ENCODE data around the gene ZSCAN10.

The ZSCAN10 gene

DNA sequence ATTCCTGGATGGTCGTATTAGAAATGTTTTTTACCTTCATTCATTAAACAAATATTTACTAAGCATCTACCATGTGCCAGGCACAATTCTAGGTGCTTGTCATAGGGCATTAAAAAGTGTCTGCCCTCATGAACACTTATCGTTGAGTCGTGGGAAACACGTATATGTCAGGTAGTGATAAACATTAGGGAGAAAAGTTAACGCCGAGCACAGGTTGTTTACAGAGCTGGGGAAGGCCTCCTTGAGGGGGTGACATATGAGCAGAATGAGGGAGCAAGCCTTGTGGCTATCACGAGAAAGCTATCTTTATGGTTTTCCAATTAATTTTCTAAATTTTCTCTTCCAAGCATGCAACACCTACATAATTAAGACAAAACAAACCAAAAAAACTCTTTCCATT is 34.8 kb upstream of the ZSCAN10 start:
- no peak for DNase-seq

DNA sequence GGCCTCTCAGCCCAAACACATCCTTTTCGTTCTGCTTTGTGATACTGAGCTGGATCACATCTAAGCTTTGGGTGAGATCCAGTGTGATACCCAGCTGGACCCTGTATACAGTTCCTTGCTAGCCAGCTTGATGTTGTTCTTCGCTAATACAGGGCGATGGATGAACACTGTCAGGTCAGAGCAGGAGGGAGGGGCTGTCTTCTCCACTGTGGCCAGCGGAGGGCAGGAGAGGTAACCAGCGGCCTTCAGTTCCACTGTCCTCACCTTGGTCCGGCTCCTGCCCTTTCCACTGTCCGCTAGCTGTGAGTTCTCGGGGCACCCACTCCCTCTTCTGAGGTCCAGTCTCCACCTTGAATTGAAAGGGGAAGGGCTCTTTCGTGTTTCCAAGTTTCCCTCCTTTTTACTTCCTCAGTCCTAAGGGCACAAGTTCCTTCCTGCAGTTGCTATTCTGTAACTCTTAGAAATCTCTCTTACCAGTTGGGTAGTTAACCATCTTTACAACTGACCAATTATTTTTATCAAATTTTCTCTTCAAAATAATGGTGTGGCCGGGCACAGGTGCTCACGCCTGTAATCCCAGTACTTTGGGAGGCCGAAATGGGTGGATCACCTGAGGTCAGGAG is 32.8 kb upstream of the ZSCAN10 start:
- DNase-seq = peak; percentile 14 to 46

DNA sequence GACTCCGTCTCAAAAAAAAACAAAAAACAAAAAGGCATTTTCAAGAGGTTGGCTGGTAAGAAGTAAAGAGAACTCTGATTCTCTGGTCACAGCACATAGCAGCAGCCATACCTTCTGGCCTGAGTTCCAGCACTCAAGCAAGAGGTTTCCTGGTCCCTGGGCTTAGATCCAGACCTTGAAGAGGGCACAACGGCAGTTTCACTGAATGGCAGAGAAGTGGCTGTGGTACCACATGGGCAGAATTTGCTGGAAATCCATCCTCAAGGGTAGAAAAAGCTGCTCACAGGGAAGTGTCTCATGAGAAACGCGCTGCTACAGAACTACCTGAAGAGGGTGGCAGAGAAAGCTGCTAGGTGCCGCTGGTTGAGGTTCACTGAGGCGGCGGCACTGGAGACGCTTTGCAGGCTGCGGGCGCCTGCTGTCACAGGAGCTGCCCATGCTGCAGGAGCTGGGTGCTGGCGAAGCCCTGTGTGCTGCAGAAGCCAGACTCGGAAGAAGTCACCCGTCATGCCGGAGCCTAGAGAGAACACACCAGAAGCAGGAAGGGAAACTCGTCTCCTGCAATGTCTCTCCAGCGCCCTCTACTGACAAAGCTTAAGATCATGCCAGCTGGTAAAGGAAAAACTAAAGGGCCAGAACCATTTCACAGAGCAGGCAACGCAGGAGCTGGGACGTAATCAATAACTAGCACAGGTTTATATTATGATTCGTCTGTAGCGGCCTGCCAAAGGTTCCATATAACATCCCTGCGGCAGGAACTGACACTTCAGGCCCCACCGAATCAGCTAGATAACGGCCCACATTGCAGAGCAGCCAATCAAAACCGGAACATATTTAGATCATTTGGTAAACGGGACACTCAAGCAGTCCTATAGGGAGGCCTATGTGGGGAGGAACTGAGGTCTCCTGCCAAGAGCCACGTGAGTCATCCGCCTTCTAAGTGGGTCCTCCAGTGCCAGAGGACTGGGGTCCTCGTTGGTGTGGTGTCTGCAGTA is 30.3 kb upstream of the ZSCAN10 start:
- DNase-seq = peak; percentile 55 to 74

DNA sequence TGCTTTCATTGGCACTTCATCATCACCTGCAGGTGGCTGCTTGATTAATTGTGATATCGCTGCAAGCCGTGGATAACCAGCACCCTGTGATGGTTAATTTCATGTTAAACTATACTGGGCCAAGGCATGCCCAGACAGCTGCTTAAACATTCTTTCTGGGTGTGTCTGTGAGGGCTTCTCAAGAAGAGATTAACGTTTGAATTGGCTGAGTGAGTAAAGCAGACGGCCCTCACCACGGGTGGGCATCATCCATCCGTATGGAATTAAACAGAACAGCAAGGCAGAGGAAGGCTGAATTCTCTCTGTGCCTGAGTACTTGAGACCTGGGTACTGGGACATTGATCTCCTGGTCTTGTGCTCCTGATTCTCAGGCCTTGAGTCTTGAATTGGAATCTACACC is 28.7 kb upstream of the ZSCAN10 start:
- no peak for DNase-seq

DNA sequence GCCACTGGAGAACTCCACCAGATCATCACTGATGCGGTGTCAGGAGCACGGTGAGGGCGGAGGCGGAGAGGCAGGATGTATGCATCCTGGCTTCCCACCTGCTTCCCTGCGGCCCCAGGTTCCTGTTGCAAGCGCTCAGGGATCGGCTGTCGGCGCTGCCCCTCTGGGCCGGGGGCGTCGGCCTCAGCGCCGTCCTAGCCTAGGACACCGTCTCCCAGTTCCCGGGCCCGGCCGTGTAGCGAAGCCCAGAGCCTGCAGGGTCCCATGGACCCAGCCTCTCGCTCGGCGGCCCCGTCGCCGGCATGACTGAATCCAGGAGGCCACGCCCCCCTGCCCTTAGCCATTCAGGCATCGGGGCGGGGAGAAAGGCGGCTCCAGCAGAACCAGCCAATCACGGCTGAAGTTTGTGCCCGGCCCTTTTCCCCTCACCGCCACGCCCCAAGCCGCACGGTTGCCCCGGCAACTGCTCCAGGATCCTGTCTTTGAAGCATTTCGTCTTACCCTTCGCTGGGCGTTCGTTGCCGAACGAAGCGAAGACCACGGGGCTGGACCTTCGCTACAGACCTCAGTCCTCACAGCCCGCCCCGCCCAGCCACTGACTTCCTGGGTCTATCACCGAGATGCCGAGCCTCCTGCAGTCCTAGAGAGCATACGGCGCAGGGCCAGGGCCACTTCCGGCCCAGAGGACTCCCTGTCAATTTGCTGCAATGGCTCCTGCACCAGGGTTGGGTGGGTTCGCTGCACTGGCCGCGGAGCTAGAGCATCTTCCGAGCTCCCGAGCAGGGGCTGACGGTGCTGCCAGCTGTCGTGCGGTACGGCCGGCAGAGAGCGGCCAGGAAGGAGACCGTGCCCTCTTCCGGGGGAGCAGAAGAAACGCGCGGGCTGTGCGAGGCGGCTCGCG is 25.1 kb upstream of the ZSCAN10 start:
- DNase-seq = peak; percentile 94 to 96

DNA sequence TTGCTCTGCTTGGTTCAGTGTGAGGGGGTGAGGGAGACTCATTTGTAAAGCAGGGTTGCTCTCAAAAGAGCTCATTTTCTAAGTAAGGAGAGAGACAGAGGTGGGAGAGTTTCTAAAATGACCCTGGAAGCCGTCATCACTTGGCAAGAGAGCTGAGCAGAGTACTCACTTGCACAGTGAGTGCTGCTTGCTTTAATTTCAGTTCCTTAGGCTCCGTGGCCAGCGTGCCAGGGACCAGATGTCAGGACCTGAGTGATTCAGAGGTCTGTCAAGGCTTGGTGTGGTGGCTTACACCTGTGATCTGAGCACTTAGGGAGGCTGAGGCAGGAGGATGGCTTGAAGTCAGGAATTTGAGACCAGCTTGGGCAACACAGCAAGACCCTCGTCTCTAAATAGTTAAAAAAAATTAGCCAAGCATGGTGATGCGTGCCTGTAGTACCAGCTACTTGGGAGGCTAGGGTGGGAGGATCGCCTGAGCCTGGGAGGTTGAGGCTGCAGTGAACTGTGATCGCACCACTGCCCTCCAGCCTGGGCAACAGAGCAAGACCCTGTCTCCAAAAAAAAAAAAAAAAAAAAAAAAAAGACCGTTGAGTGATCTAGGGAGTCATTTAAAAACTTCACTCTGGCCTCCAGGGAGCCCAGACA is 24.0 kb upstream of the ZSCAN10 start:
- no peak for DNase-seq

DNA sequence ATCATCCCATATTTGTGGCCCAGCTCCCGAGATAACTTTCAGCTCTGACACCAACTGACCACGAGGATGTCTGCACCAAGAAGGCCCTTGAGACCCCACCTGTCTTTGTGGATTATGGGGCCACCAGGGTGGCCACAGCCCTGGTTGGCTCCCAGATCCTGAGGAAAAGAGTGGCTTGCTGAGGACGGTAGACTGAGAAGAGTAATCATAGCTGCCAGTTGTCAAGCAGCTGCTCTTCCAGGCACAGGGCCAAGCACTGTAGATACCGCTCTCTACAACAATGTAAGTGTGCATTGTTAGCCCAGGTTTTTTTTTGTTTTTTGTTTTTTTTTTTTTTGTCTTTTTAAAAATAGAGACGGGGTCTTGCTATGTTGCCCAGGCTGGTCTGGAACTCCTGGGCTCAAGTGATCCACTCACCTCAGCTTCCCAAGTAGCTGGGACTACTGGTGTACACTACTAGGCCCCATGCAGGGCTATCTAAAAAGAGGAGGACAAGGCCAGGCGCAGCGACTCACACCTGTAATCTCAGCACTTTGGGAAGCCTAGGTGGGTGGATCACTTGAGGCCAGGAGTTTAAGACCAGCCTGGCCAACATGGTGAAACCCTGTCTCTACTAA is 22.9 kb upstream of the ZSCAN10 start:
- DNase-seq = no peak

DNA sequence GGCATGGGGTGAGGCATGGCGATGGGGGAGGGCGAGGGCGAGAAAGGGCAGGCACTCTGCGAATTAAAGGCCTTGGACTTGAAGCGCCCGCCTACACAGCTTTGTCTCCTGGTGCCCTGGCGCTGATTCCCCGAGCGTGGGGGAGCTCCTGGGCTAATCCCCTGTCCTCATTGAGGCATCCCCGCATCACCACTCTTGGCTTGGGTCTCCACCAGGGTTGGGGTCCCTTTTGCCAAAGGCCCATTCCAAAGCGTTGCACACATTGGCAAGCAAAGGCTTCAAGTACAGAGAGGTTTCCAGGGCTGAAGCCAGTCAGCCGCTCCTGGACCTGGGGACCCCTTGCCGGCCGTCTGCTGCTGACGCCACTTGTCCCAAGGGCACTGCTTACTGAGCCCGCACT is 21.3 kb upstream of the ZSCAN10 start:
- no peak for DNase-seq

DNA sequence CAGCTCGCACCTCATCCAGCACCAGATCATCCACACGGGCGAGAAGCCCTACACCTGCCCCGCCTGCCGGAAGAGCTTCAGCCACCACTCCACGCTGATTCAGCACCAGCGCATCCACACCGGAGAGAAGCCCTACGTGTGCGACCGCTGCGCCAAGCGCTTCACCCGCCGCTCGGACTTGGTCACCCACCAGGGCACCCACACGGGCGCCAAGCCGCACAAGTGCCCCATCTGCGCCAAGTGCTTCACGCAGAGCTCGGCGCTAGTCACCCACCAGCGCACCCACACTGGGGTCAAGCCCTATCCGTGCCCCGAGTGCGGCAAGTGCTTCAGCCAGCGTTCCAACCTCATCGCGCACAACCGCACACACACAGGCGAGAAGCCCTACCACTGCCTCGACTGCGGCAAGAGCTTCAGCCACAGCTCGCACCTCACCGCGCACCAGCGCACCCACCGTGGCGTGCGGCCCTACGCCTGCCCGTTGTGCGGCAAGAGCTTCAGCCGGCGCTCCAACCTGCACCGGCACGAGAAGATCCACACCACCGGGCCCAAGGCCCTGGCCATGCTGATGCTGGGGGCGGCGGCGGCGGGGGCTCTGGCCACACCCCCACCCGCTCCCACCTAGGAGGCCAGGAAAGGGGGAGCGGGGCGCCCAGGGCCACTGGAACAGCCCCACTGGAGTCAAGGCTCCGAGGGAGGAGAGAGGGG is 20.8 kb upstream of the ZSCAN10 start:
- DNase-seq = no peak

DNA sequence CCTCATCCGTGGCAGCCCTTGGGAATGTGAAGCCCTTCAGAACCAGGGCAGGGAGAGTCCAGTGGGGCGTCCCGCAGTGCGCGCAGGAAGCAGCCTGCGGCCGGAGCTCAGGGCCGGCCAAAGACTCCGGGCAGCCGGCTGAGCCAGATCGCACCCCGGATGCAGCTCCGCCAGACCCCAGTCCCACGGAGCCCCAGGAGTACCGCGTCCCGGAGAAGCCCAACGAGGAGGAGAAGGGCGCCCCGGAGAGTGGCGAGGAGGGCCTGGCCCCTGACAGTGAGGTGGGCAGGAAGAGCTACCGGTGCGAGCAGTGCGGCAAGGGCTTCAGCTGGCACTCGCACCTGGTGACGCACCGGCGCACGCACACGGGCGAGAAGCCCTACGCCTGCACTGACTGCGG is 20.2 kb upstream of the ZSCAN10 start:
- no peak for DNase-seq

DNA sequence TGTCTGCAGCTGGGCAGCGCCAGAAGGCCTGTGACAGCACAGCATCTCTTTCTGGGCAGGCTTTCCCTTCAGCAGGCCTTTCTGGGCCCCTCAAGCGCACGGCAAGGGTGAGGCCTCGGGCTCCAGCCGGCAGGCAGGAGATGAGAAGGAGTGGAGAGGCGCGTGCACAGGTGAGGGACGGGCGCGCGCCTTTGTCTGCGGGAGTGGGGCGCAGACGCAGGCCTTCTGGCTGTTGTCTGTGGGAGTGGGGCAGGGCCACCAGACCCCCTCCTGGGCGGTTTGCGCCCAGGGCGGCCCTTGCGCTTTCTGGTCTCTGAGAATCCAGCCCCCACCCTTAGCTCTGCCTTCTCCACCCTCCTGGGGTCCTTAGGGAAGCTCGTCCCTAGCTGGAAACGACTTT is 19.8 kb upstream of the ZSCAN10 start:
- no peak for DNase-seq

DNA sequence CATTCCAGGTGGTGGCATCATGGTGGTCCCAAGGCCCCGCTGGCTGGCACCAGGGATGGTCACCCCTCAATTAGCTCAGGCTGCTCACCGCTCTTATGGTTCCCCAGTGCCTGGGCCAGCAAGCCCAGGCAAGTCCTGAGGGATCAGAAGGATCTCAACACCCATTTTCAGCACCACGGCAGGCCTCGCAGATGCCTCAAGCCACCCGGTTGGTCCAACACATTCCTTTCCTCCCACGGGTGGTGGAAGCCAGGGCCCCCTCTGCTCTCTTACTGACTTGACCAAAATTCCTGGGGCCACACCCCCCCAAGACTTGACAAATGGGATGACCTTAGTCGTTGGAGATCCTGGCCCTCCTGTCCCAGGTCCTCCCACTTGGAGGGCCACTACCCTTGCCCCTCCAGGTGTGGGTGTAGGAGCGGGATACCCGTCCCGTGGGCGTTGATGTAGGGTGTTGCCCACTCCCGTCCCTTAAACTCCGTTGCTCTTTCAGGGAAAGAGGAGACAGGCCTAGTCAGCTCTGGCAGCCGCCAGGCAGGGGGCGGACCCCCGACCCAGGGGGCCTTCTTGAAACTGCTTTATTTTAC is 19.2 kb upstream of the ZSCAN10 start:
- DNase-seq = no peak

DNA sequence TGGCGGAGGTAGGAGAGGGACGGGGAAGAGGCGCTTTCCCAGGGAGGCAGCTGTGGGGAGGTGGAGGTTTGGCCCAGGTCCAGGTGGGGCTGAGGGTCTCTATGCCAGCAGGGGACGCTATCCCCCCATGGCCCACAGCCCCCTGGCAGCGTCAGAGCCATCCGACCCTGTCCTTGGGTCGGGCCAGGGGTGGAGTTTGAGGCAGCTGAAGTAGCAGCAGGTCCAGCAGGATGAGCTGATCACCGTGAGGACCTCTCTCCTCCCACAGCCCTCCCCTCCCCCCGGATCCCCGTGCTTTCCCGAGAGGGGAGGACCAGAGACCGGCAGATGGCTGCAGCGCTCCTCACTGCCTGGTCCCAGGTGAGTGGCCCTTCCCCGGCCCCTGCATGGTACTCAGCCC is 16.5 kb upstream of the ZSCAN10 start:
- no peak for DNase-seq

DNA sequence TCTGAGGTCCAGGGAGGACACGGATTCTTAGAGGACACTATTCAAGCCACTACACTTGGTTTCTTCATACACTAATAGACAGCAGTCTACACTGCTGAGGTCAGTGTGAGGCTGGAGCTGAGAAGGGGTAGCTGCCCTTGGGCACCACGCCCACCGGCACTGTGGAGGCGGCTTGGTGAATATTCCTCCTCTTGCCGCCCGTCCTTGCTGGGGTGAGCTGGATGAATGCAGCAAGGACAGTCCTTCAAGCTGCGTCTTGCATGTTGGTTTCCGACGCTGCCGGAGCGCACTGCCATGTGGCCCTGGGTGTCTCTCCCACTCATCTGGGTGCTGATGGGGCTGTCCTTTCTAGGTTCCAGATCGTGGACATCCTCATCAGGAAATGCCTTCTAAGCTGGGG is 15.9 kb upstream of the ZSCAN10 start:
- DNase-seq = no peak

DNA sequence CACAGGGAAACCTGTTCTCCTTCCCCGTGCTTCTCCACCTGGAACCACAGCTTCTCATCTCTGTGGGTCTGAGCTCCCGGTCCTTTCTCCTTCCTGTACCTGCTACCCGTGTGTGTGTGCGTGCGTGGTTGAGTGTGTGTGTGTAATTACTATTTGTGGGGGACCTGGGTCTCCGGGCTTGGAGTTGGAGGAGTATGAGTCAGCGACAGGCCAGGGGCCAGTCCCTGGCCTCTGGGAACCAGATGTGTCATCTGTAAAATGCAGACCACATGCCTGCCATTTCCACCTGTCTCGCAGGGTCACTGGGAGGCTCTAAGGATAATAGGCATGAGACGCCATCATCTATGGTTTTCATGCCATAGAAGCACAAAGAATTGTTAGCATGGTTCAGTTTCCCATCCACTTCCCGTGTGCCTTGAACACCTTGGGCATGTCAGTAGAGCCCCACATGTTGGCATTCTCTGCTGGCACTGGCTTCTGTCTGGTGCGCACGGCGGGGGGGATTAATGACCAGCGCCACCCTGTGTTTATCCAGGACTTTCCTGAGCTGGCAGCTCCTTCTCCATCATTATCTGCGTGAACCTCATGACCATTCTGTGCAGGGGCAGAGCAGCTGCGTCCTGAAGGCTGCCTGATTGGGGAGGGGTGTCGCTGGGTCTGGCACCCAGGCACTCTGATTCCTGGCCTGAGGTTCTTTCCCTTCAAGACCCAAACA is 14.8 kb upstream of the ZSCAN10 start:
- DNase-seq = no peak

DNA sequence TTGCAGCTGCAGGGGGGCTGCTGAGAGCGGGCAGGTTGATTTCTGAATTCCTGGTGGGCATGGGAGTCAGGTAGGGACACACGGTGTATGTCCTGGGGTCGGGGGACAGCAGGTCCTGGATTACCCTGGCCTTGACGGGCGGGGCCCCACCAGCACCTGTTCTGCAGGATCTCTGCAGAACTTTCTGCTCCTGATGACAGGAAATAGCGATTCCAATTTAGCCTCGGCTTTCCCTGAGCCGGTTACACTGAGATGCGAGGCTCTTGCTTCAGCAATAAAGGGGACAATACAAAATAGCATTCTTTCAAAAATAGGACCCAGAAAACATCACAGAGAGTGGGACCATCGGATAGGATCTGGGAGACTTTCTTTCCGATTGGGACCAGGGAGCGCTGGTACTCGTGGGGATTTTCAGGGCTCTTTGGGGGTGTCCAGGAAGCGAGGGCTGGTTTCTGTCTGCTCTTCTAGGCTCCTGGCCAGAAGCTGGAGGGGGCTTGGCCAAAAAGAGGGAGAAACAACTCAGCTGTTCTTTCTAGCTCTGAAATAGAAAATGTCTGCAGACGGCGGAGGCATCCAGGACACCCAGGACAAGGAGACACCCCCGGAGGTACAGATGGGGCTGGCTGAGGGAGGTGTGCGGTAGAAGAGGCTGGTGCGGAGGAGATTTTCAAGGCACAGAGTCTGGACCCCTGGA is 13.9 kb upstream of the ZSCAN10 start:
- no peak for DNase-seq

DNA sequence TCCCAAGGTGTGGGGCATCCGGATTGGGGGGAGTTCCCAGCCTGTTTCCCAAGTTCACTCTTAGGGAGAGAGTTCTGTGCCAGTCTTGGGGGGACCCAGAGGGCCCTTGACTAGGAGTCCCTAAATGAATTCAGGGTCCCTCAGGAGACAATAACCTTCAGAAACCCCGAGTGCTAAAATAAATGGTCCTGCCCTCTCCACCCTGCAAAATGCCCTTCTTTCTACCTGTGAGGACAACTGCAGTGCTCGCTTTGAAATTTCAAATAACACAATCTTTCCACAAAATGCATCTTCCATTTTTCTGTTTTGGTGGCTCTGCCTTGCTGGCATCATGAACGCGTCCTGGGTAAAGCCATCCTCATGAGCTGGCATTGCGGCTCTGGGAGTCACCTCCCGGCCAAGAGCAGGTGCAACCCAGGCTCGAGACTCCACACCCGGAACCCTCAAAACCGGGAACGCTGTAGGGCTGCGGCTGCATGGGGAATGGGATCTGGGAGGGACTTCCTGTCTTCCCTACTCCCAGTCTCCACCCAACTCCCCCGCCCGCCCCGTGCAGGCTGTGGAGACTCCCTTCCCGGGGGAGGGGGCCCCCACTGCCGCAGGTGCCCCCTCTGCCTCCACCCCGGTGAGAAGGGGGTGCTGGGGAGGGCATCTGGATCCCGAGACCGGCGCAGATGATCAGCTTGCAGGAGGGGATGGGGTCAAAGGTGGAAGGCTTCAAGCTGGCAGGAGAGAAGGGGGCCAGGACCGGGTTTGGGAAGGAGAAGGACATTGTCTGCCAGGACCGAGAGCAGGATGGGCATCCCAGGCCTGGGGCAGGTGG is 13.2 kb upstream of the ZSCAN10 start, which contains the start of gene ZNF205:
Gene ZNF205 (plus strand): TSS at position 529 of the 823 bp plus-strand sequence. CDS start 845 bp downstream, outside the sequence.
- DNase-seq = no peak

DNA sequence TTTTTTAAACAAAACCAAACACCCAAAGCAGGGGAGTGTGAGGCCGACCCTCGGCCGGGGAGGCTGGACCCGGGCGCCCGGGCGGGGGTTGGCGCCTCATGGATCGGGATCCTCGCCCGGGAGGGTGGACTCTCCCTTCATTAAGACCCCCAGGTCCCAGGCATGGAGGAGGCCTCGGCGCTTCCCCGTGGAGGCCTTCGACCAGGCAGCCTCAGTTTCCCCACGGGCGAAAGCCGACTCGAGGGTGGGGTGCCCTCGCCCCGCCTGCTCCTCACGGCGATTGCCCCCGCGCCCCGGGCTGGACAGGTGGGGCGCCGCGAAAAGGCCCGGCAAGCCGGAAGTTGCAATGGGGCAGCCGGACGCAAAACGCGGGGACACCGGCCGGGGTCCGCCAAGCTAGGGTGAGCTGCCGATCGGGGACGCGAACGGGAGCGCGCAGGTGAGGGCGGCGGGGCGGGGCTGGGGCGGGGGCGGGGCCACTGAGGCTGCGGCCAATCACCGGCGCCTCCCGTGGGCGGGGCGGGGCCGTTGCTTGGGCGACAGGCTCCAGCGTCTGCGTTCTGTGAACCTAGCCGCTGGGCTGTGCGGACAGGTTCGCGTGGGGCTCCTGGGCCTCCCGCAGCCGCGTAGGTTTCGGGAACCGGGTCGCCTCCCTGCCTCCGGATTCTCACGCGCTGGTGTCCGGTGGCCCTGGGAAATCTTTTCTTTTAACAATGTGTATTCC is 7.3 kb upstream of the ZSCAN10 start:
- DNase-seq = peak; percentile 85 to 89

Data from stimulated activated CD4-positive, alpha-beta T cell treated with anti-CD3 and anti-CD28 coated beads, Interleukin-4, amount 100 ng/mL, for 4 hours (primary cell).